Coronary artery (tissue), 2 donors: ENCODE measurements around the gene ADRM1.

Experiments
- DNase-seq: peaks from one replicate; pipeline ENCODE4 v3.0.0-alpha.2; 2017; ENCODE audit warnings: low spot score
- H3K27ac ChIP-seq, 2 donors: fragments of 200-600 bp; sonication (generic); one replicate each; pipeline ENCODE4 v1.5.1; 2016 to 2019
- H3K4me3 ChIP-seq: fragments of 200-600 bp; sonication (generic); 2 replicates; pipeline ENCODE4 v1.5.1; 2016; ENCODE audit warnings: mild to moderate bottlenecking, moderate library complexity
- CTCF ChIP-seq: fragments of 200-600 bp; sonication (generic); IDR thresholded peaks from one replicate; pipeline ENCODE4 v1.5.1; 2019; ENCODE audit warnings: antibody characterized with exemption

The ADRM1 gene

DNA sequence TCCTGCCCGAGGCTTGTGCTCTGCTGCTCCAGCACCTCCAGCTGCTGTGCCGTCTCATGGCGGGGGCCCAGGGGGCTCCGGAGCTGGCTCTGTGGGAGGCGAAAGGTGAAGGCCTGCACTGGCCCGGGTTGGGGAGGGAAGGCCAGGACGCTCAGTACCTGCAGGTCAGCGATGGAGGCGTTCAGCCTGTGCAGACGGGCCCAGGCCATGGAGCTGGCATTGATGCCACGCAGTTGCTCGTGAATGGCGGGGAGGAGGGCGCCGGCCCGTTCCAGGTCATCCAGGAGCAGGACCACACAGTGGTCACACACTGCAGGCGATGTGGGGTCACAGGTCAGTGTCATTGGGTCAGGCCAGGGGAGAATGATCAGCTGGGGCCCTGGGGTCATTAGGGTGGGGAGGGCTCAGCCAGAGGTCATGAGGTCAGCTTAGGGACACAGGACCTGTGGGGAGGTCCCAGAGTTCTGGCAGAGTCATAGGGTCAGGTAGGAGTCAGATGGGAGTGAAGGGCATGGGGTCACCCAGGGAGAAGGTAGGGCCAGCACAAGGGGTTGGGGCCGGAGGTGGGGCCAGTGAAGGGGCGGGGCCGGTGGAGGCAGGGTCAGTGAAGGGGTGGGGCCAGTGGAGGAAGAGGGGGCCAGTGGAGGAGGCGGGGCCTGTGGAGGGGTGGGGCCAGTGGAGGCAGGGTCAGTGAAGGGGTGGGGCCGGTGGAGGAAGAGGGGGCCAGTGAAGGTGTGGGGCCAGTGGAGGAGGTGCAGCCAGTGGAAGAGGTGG lies 18.0 kb downstream of the ADRM1 start:
- no peak for TF ChIP-seq CTCF
- H3K4me3 ChIP-seq, result no peak overlapping the region
- DNase-seq, result no peak
- peak overlapping the region in 1 of 2 donors; percentile 73 for H3K27ac ChIP-seq

DNA sequence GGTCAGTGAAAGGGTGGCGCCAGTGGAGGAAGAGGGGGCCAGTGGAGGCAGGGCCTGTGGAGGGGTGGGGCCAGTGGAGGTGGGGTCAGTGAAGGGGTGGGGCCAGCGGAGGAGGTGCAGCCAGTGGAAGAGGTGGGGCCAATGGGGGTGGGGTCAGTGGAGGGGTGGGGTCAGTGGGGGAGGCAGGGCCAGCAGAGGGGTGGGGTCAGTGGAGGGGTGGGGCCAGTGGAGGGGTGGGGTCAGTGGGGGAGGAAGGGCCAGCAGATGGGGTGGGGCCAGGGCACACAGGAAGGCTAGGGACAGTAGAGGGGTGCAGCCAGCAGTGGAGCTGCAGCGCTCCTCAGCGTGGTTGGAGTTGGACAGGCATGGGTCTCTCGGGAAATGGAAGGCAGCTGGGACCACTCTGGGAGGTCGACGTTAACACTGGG lies 18.7 kb downstream of the ADRM1 start:
- Histone ChIP-seq H3K4me3 (no peak overlapping the region), H3K27ac (peak overlapping the region in 1 of 2 donors; percentile 73)
- TF ChIP-seq CTCF, result no peak
- no peak for DNase-seq

GRCh38 chr20:62321975-62322374 lies 19.2 kb downstream of the ADRM1 start:
- TF ChIP-seq CTCF, result no peak
- H3K4me3 ChIP-seq, result no peak overlapping the region
- no peak for DNase-seq
- H3K27ac ChIP-seq, result peak overlapping the region in 1 of 2 donors; percentile 73

GRCh38 chr20:62322492-62323041 lies 19.8 kb downstream of the ADRM1 start:
- peak overlapping the region in 1 of 2 donors; percentile 11 for H3K27ac ChIP-seq
- DNase-seq, result no peak
- TF ChIP-seq CTCF, result no peak

DNA sequence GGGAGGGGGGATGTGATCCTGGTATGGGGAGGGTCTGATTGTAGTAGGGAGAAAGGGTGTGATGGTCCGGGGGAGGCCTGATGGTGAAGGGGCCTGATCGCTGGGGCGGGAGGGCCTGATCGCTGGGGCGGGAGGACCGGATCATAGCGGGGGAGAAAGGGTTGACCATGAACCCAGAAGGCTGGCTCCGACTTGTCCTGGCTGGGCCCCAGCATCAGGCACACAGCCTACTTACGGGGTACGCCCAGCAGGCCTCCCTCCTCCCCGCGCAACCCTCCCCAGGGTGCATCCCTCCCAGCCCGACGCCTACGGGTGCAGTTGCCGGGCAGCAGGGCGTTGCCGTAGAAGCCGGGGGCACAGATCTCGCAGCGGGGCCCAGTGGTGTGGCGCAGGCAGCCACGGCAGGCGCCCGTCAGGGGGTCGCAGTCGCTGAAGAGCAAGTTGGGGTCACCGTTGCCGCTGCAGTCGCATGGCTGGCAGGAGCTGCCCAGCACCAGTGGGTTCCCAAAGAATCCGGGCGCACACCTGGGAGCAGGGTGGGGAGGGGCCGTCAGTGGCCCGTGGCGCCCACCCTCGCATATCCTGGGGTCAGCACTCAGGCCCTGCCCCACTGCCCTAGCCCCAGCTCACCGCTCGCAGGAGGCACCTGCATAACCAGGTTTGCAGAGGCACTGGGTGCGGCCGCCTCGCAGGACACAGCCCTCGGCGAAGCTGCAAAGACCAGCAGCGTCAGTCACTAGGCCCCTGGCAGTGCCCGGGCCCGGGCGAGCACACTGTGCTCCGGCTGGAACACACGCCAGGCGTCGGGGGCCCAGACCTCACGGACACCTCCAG lies 20.6 kb downstream of the ADRM1 start:
- no peak for TF ChIP-seq CTCF
- no peak overlapping the region for H3K4me3 ChIP-seq
- H3K27ac ChIP-seq, result no peak overlapping the region
- no peak for DNase-seq

More at GRCh38 chr20:62322492-62323041, 19.8 kb downstream of the ADRM1 start:
- H3K4me3 ChIP-seq, result no peak overlapping the region

DNA sequence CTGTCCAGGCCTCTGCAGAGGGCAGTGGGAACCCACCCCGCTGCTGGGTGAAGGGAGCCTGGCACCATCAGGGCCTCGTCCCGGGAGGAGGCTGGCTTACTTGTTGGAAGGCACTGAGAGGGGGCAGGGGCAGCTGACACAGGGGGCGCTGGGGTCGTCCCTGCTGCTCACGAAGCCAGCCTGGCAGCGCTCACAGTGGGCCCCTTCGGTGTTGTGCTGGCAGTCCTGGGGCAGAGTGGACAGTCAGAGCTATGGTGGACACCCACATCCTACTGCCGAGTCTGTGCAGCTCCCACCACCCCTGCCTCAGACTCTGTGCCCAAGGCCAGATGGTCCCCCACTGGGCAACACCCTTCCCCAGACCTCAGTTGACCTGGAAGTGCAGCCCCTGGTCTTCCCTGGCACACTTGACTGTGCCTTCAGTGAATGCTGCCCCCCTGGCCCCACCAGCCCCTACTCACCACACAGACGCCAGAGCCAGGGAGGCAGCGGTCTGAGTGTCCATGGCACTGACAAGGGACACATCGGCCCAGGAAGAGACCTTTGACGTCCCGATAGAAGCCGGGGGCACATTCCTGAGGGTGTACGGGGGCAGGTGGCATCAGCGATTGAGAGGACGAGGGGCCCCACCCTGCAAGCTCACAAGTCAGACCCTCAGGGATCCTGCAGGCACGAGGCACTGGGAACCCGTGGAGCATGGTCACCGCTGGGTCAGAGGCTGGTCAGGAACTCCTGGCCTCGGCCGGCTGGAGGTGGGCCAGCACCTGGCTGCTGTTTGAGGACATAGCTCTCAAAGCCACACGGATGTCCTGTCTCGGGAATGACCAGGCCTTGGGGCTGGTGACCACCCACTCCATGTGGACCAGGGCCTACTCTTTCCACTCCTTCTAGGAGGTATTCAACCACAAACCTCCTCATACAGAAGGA lies 21.4 kb downstream of the ADRM1 start:
- no peak overlapping the region for H3K4me3 ChIP-seq
- no peak overlapping the region for H3K27ac ChIP-seq
- no peak for TF ChIP-seq CTCF
- DNase-seq, result no peak
